GDM1 (cell line): Measurements from ENCODE around the gene SPPL2B.
"Not testable (repeated sequence)": the region's sequence is repeated elsewhere in the genome, so short reads cannot be mapped to it uniquely, and the experiment has no call there.

Experiments used
- DNase-seq: peaks from one replicate; lab custom pipeline; 2025; lab: John Stamatoyannopoulos, UW

Gene SPPL2B

DNA sequence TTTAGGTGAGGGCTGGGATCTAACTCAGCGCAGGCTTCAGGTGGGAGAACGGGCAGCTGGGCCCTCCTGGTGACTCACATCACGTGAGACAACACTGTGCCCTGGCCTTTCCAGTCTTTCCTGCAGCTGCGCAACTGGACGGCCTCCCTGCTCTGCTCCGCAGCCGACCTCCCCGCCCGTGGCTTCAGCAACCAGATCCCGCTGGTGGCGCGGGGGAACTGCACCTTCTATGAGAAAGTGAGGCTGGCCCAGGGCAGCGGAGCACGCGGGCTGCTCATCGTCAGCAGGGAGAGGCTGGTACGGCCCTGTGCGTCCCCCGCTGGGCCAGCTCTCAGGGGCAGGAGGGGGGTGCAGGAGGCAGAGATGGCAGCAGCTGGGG is 8.8 kb downstream of the SPPL2B start:
- DNase-seq = no peak

DNA sequence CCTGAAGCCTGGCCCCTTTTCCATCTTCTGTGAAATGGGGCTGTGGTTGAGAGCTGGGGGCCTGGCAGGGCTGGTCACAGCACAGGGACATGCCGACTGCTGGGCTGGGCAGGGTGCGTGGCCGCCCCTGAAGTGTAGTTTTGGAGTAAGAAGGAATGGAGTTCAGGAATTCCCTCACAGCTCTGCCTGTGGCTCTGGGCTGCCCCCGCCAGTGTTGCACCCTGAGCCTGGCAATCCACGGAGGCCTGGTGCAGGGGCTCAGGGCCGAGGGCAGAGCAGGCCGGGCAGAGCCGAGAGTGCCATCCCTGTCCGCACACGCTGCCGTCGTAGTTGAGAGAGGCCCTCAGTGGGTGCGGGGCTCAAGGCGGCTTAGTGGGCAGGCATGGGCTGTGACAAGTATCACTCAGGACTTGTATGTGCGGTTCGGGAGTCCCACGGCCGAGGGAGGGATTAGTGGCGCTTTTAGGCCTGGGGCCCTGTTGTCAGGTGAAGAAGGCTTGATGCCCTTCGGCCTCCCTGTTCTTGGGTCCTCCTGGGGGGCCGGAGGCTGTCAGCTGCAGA is 9.7 kb downstream of the SPPL2B start:
- DNase-seq = no peak

DNA sequence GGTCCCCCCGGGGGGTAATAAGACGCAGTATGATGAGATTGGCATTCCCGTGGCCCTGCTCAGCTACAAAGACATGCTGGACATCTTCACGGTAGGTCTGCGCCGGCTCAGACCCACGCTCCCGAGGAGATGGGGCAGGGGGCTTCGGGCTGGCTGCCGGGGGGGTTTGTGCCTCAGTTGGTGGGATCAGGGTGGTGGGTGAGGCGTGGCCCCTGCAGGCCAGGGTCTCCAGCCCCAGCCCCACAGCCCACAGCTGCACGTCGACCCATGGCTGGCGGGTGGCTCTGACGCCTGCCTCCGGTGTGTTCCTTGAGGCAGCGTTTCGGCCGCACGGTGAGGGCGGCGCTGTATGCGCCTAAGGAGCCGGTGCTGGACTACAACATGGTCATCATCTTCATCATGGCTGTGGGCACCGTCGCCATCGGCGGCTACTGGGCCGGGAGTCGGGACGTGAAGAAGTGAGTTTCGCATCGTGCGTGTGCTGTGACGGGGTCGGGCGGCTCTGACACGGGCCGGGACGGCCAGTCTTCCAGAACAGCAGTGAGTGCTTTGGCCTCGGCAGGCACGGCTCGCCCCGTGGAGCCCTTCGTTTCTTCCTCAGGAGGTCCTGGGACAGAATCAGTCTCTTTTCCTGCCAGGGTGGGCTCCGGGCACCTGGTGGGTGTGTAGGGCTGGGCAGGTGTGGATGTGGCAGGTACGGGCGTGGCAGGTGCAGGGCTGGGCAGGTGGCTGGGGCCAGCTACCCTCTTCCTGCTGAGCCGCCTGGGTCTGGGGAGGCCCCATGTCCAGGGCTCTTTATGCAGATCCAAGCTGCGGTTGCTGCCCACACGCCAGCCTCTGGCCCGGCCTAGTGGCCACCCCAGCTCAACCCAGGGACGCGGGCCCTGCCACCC is 10.5 kb downstream of the SPPL2B start:
- no peak for DNase-seq

DNA sequence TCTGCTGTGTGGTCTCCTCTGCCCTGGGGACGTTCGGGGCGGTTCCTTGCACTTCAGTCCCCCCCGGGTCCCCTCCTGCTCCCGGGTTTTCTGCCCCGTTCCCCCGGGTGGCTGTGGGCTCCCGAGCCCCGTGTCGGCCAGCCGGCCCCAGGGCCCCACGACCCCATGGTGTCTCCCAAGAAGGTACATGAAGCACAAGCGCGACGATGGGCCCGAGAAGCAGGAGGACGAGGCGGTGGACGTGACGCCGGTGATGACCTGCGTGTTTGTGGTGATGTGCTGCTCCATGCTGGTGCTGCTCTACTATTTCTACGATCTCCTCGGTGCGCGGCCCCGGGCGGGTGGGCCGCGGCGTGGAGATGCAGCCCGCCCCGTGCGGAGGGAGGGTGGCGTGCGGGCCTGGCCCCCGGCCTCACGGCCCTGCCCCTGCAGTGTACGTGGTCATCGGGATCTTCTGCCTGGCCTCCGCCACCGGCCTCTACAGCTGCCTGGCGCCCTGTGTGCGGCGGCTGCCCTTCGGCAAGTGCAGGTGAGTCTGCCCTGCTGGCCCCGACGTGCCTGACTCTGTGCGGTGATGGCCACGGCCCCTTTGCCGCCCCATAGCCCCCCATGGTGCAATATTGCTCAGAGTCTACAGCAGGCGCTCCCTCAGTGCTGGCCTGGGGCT is 11.3 kb downstream of the SPPL2B start:
- DNase-seq = no peak

DNA sequence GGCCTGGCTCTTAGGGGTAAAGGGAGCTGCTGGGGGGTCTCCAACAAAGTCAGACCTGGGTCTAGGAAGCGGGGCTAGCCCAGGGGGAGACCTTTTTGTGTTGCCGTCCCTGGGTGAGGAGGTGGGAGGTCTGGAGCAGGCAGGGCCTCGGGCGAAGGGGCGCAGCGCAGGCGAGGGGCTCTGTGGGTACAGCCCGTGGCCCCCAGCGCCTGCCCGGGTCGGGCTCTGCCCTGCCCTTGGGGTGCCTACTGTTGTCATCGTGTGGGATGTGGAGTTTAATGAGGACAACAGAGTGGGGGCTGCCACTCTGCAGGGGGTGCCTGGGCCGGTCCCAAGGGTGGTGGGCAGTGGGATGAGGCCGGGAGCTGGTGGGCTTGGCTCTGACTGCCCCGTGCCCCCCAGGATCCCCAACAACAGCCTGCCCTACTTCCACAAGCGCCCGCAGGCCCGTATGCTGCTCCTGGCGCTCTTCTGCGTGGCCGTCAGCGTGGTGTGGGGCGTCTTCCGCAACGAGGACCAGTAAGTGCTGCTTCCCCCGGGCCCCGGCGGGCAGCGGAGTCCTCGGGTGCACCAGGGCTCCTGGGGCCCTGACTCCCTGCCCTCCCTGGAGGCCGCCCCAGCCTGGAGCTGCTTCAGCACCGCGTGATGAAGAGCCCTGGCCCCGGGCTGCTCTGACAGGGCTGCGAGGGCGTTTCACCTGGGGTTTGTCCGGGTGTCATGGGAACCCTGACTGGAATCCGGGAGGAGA is 12.2 kb downstream of the SPPL2B start:
- DNase-seq = no peak

DNA sequence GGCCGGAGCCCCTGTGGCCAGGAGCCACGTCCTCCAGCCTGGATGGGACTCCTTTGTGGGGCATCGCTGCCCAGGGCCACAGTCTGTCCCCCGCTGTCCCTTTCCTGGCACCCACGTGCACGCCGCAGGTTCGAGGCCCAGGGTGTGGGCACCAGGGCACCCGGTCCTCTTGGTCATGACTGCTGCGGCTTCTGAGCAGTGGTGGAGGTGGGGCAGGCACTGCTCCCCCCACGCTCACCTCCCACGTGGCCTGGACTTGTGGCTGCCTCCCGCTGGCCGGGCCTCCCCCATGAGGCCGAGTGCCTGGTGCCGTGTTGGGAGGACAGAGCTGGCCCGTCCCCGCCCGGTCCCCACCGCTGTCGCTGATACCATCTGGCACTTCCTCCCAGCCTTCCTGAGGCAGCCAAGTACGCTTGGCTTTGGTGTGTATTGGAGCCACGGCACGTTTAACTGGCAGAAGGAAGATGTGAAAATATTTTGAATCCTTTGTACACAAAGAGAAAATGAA is 12.8 kb downstream of the SPPL2B start:
- DNase-seq = no peak

DNA sequence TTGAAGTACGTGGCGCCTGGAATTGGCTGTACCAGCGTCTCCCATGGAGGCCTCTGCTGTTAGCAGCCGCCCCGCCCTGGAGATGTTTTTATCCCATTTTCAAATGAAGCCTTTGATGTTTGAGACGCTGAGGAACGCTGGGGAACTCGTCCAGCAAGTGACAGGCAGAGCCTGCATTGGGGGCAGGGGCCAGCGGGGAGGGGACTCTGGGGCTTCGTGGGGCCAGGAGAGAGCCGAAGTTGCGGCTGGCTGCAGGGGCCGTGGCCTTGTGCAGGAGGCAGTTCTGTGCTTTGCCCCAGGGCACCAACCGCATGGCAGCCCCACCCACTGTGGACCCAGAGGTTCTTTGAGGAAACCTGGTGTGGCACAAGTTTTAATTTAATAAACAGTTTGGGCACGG is 13.5 kb downstream of the SPPL2B start:
- no peak for DNase-seq

DNA sequence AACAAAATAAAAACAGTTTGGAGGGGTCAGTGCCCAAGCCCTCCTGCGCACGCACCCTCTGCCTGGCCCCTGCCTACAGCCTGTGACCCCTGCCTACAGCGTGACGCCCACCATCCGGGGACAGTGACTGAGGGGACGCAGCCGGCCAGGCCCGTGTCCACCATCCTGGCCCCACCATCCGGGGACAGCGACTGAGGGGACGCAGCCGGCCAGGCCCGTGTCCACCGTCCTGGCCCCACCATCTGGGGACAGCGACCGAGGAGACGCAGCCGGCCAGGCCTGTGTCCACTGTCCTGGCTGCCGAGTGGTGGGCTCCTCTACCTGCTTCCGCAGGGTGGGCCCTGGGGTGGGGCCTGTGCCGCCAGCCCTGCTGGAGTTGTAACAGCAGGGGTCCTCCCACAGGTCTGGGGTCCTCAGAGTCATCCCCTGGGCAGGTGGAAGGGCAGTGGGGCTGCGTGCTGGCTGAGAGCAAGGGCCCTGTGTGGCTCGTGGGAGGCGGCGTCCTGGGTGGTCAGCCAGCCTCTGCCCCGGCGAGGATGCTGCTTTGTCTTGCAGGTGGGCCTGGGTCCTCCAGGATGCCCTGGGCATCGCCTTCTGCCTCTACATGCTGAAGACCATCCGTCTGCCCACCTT is 14.3 kb downstream of the SPPL2B start:
- DNase-seq = no peak

DNA sequence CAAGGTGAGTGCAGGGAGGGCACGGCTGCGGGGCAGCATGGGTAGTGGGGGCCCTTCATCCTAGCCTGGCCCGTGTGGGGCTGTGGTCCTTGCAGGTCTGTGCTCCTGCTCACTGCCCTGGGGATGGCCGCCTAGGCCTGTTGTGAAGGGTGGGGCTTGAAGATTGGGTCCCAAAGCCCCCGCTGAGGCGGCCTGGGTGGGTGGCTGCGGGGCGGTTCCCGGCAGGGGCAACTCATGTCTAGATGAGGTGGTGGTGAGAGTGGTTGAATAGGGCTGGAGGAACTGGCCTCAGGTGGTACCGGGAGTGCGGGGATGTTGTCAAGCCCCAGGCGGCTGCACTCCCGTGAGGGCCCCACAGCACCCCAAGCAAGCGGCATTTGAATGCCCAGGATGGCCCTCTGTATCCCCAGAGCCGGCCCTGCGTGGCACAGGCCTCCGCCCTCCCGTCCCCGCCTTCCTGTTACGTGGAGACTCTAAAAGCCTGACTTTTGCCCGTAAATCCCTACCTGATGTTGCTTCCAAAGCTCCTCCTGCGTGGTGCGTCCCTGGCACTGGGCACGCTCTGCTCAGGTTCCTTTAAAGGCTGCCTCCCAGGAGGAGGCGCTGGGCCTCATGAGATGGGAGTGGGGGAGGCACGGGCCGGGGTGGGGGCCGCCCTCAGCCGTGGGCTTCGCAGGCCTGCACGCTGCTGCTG is 15.0 kb downstream of the SPPL2B start:
- no peak for DNase-seq

DNA sequence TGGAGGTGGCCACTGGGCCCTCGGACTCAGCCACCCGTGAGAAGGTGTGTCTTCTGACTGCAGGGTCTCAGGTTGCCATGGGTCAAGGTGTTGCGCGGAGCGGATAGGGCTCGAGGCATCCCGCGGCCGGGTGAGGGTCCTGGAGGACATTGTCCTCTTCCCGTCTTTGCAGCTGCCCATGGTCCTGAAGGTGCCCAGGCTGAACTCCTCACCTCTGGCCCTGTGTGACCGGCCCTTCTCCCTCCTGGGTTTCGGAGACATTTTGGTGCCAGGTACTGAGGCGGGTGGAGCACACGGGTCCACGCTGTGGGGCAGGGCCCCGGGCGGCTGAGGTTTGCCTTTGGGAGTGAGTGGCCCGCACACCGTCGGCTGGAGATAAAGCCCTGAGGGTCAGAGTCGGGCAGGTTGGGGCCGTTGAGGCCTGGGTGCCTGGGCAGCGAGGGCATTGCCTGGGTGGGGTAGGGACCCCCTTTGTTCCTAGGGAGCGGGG is 15.9 kb downstream of the SPPL2B start:
- DNase-seq = no peak

DNA sequence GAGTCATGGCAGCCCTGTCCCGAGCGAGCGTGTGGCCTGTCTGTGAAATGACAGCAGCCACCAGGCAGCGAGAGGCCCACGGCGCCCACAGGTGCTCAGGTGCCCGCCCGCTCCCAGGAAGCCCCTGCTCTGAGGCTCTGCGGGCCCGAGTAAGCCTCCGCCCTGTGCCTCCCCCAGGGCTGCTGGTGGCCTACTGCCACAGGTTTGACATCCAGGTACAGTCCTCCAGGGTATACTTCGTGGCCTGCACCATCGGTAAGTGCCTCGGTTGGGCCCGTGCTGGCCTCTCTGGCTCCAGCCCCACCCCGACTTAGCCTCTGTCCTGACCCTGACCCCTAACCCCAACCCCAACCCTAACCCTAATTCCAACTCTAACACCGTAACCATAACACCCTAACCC is 16.6 kb downstream of the SPPL2B start:
- no peak for DNase-seq

DNA sequence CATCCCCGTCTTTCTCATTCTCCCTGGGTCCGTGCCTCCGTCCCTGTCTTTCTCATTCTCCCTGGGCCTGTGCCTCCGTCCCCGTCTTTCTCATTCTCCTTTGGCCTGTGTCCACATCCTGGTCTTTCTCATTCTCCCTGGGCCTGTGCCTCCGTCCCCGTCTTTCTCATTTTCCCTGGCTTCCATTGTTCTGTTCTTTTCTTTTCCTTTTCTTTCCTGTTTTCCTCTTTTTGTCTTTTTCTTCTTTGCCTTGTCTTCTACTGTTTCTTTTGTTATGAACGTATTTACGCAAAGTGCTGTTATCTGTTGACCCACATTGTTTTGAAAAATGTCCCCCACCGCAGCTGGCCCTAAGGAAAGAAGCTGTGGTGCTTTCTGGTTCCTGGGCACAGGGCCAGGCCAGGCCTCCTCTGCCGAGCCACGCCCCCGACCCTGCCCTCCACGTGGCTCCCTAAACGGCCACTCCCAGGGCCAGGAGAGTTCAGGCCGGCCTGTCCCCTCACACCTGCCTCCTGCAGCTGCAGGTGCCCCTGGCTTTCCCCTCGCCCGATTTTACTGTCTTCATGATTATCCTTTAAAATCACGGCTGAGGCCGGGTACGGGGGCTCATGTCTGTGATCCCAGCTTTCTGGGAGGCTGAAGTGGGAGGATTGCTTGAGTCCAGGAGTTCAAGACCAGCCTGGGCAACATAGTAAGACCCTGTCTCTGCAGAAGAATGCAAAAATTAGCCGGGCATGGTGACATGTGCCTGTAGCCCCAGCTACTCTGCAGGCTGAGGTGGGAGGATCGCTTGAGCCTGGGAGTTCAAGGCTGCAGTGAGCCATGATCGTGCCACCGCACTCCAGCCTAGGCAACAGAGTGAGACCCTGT is 17.5 kb downstream of the SPPL2B start:
- DNase-seq = no peak

DNA sequence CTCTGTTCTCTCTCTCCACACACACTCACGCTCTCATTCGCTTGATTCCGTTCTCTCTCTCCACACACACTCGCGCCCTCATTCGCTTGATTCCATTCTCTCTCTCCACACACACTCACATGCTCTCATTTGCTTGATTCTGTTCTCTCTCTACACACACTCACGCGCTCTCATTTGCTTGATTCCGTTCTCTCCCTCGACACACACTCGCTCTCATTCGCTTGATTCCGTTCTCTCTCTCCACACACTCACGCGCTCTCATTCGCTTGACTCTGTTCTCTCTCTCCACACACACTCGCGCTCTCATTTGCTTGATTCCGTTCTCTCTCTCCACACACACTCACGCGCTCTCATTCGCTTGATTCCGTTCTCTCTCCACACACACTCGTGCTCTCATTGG is 21.3 kb downstream of the SPPL2B start:
- not testable (repeated sequence) for DNase-seq

DNA sequence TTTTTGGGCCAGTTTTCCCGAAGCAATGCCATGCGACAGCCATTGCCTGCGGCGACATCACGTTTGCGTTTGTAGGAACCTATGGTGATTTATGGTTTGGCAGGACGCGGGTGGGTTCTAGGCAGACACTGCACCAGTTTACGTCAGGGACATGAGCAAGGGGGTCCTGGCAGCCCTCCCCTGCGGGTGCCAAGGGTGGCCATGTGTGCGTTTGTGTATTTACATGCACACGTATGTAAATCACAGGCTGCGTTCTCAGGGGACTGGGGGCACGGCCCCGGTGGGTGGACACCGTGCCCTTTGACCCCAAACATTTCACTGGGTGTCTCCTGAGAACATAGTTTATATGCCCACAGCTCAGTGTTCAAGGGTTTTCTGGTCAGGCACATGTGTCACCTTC is 22.2 kb downstream of the SPPL2B start:
- no peak for DNase-seq

DNA sequence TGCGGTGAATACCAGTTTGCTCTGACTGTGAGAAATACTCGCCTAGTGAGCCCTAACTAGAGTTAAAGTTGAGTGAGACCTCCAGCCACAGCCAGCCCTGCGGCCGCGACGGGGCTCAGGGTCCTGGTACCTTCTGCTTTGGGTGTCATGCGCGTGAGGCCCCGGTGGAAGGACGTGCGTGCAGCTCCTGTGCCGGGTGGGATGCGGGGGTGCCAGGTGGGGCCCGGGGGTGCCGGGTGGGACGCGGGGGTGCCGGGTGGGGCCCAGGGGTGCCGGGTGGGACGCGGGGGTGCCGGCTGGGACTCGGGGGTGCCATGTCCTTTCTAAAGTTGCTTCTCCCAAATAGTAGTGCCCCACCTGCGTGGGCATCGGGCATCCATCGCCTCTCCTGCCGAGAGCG is 23.1 kb downstream of the SPPL2B start:
- DNase-seq = no peak

DNA sequence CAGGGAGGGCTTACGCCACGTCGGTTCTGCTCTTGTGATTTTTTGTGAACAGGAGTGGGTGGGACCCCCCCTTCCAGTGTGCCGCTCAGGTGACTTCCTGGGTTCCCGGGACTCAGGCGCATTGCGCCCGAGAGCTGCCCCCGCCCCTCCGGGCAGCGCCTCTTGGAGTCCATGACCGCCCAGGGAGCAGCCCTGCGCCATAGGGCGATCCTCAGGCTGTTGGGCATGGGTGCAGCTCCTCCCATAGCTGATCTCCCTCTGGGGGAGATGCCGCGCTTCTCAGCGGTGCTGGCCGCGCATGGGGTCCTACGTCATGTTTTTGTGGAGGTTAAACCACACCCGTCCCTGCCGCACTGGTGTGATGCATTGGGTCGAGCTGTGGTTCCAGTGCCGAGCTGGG is 23.6 kb downstream of the SPPL2B start:
- no peak for DNase-seq

DNA sequence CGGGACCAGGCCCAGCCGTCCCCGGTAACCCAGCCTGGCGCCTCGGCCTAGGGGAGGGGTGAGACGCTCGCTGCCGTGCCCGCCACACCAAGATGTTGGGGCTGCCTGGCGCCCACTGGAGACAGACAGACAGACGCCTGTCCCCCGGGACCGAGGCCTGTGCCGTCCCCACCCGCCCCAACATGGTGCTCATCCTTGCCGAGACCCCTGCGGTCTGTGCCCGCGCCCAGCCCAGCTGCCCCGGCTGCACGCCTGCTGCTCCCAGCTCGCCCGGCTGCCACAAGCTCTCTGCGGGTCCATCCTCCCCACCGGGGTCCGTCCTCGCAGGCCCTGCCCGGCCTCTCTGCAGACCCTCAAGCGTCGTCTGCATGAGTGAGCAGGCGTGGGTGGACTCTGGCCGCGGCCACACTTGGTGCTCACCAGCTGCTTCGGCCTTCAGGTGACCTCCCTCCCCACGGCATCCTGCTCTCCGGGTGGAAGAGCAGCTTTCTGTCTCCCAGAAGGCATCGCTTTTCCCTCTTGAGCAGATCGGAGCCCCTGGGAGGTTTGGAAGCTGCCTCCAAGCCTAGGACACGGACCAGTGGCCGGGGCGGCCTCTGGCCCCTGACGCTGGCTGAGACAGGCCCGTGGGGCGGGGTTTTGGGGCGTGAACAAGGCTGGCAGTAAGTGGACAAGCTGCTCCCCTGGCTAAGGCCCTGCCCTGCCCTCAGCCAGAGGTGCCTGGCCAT is 24.8 kb downstream of the SPPL2B start:
- no peak for DNase-seq

DNA sequence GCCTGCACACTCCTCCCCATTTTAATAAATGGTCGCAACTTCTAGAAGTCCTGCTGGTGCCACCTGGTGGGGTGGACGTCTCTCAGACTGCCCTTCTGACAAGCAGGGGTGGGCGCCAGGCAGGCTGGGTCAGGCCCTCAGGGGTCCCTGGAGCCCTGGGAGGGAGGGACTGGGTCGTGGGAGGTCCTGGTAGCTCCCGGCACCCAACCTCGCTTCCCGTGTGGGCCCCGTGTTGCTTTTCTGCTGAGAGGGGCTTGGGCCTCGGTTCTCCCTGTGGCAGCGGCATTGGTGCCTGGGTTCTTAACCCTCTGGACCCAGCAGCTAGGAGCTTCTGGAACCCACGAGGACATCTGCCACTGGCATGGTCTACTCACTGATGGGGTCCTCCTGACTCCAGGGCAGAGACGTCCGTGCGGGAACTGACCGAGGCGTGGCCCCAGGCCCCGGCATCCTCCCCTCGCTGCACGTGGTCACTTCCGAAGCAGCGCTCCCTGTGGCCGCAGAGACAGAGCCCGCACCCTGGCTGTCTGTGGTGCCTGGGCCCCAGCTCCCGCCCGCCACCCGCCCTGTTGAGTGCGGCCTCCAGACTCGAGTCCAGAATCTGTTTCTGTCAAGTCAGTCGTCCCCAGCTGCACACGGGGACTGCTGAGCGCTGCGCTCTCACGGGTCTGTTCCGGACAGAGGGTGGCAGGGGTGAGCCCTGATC is 25.6 kb downstream of the SPPL2B start:
- no peak for DNase-seq

DNA sequence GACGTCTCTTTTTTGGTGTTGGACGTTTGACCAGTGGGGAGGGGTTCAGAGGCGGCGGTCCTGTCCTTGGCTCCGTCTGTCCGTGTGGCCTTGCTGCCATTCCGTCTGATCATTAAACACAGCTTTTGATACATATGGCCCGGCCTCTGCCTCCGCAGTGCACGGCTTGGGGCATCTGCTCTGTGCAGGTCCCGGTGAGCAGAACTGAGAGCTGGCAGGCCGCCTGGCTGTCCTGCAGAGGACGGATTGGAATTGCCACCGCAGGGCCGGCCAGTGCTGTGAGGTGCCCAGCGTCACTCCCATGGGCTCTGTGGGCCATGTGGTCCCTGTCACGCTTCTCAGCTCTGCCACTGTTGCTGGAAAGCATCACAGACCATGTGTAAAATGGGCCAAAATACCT is 26.2 kb downstream of the SPPL2B start:
- DNase-seq = no peak
